NT2/D1 (cell line): ENCODE results near the gene SNRPF.

Experiments used
- DNase-seq: peaks from one replicate; pipeline ENCODE4 v3.0.0-alpha.2; 2011; ENCODE audit warnings: low read depth, low spot score
- H3K27me3 ChIP-seq: 2 replicates; pipeline ENCODE4 v1.6.0; 2011; ENCODE audit warnings: mild to moderate bottlenecking; ENCODE audit not compliant: insufficient read length, insufficient read depth
- H3K36me3 ChIP-seq: 2 replicates; pipeline ENCODE4 v1.6.1; 2011; ENCODE audit warnings: mild to moderate bottlenecking, low read length, mixed read lengths; ENCODE audit not compliant: insufficient read depth, insufficient read length
- H3K4me1 ChIP-seq: 2 replicates; pipeline ENCODE4 v1.5.1; 2011; ENCODE audit not compliant: insufficient read depth, insufficient read length
- H3K4me3 ChIP-seq: 2 replicates; pipeline ENCODE4 v1.5.1; 2011; ENCODE audit warnings: low read depth; ENCODE audit not compliant: insufficient read length
- H3K9ac ChIP-seq: 2 replicates; pipeline ENCODE4 v1.6.0; 2011; ENCODE audit warnings: low read depth; ENCODE audit not compliant: insufficient read length
- H3K9me3 ChIP-seq: 2 replicates; pipeline ENCODE4 v1.5.1; 2011; ENCODE audit warnings: mild to moderate bottlenecking, low read length; ENCODE audit not compliant: insufficient read depth
- SUZ12 ChIP-seq: IDR thresholded peaks from 2 replicates; pipeline ENCODE4 v1.6.1; 2011; ENCODE audit not compliant: insufficient read length, insufficient read depth; ENCODE audit errors: extremely low read depth
- YY1 ChIP-seq: IDR thresholded peaks from 2 replicates; pipeline ENCODE4 v1.6.1; 2011; ENCODE audit not compliant: insufficient read length, insufficient read depth
- ZNF274 ChIP-seq: IDR thresholded peaks from 2 replicates; pipeline ENCODE4 v1.6.1; 2011; ENCODE audit warnings: mild to moderate bottlenecking, low read depth, low read length

Gene SNRPF

GRCh38 chr12:95881331-95881955 is 22.7 kb downstream of the SNRPF start:
- DNase-seq: no peak
- Histone ChIP-seq H3K9me3 (peaks cover 23% of the 10 kb centered on the region), H3K27me3 (no peaks in the 10 kb centered on the region), H3K36me3 (no peaks in the 10 kb centered on the region), H3K4me3 (no peak overlapping the region), H3K9ac (no peak overlapping the region), H3K4me1 (no peaks in the 10 kb centered on the region)
- TF ChIP-seq YY1 (no peak), SUZ12 (no peak), ZNF274 (no peak)

GRCh38 chr12:95882080-95882479 is 23.3 kb downstream of the SNRPF start:
- H3K9me3 ChIP-seq: peaks cover 21% of the 10 kb centered on the region
- no peak for DNase-seq
- no peak overlapping the region for H3K4me3 ChIP-seq
- H3K4me1 ChIP-seq: no peaks in the 10 kb centered on the region
- no peak overlapping the region for H3K9ac ChIP-seq
- no peaks in the 10 kb centered on the region for H3K36me3 ChIP-seq
- H3K27me3 ChIP-seq: no peaks in the 10 kb centered on the region
- no peak for TF ChIP-seq YY1
- no peak for TF ChIP-seq ZNF274
- no peak for TF ChIP-seq SUZ12

- no peaks in the 10 kb centered on the region for H3K36me3 ChIP-seq
- no peaks in the 10 kb centered on the region for H3K27me3 ChIP-seq
- peaks cover 15% of the 10 kb centered on the region for H3K9me3 ChIP-seq
- H3K4me3 ChIP-seq: no peak overlapping the region
- DNase-seq: no peak
- no peak overlapping the region for H3K9ac ChIP-seq
- TF ChIP-seq YY1: no peak
- TF ChIP-seq ZNF274: no peak
- no peak for TF ChIP-seq SUZ12
- H3K4me1 ChIP-seq: no peaks in the 10 kb centered on the region
These were observed 24.1 kb downstream of the SNRPF start for GRCh38 chr12:95882873-95883272.

GRCh38 chr12:95884998-95885397 is 26.2 kb downstream of the SNRPF start:
- H3K36me3 ChIP-seq: no peaks in the 10 kb centered on the region
- DNase-seq: no peak
- no peaks in the 10 kb centered on the region for H3K4me1 ChIP-seq
- peaks cover 15% of the 10 kb centered on the region for H3K9me3 ChIP-seq
- no peak for TF ChIP-seq SUZ12
- no peak for TF ChIP-seq ZNF274
- no peak for TF ChIP-seq YY1
- no peaks in the 10 kb centered on the region for H3K27me3 ChIP-seq
- no peak overlapping the region for H3K9ac ChIP-seq
- no peak overlapping the region for H3K4me3 ChIP-seq

GRCh38 chr12:95887311-95887710 is 28.6 kb downstream of the SNRPF start:
- no peaks in the 10 kb centered on the region for H3K4me1 ChIP-seq
- peaks cover 15% of the 10 kb centered on the region for H3K9me3 ChIP-seq
- H3K27me3 ChIP-seq: no peaks in the 10 kb centered on the region
- H3K36me3 ChIP-seq: no peaks in the 10 kb centered on the region
- H3K4me3 ChIP-seq: no peak overlapping the region
- DNase-seq: no peak
- TF ChIP-seq SUZ12 (no peak), ZNF274 (no peak), YY1 (no peak)
- no peak overlapping the region for H3K9ac ChIP-seq

- no peak for DNase-seq
- no peak for TF ChIP-seq SUZ12
- TF ChIP-seq YY1: no peak
- no peak for TF ChIP-seq ZNF274
- no peaks in the 10 kb centered on the region for H3K9me3 ChIP-seq
- H3K9ac ChIP-seq: no peak overlapping the region
- H3K4me3 ChIP-seq: no peak overlapping the region
- no peaks in the 10 kb centered on the region for H3K36me3 ChIP-seq
- no peaks in the 10 kb centered on the region for H3K27me3 ChIP-seq
- H3K4me1 ChIP-seq: no peaks in the 10 kb centered on the region
These were observed 32.2 kb downstream of the SNRPF start for GRCh38 chr12:95890958-95891357.

GRCh38 chr12:95896846-95897245 is 38.1 kb downstream of the SNRPF start:
- no peak overlapping the region for H3K4me3 ChIP-seq
- no peaks in the 10 kb centered on the region for H3K36me3 ChIP-seq
- DNase-seq: no peak
- no peaks in the 10 kb centered on the region for H3K9me3 ChIP-seq
- no peaks in the 10 kb centered on the region for H3K27me3 ChIP-seq
- H3K9ac ChIP-seq: no peak overlapping the region
- TF ChIP-seq SUZ12 (no peak), YY1 (no peak), ZNF274 (no peak)
- no peaks in the 10 kb centered on the region for H3K4me1 ChIP-seq
